HL-60 (cell line): ENCODE results near the gene GGPS1.

Experiments
- DNase-seq, 2 experiments: peaks; one replicate each; pipeline ENCODE4 v3.0.0-alpha.2; 2010 to 2020; ENCODE audit warnings: low read depth in 1 of 2, low spot score in 1 of 2
- H3K27ac ChIP-seq: fragments of 250-450 bp; sonication (Bioruptor Pico); replicated peaks from 2 replicates; pipeline ENCODE4 v1.5.1; 2020; ENCODE audit warnings: mild to moderate bottlenecking, moderate library complexity
- H3K27me3 ChIP-seq: fragments of 250-450 bp; sonication (Bioruptor Pico); 2 replicates; pipeline ENCODE4 v1.5.1; 2021; ENCODE audit warnings: mild to moderate bottlenecking, moderate library complexity; ENCODE audit not compliant: insufficient read depth, poor library complexity, severe bottlenecking
- H3K4me3 ChIP-seq: replicated peaks from 2 replicates; pipeline ENCODE4 v1.5.1; 2011; ENCODE audit warnings: mild to moderate bottlenecking, control low read depth, low read length; ENCODE audit not compliant: insufficient read depth
- GABPA ChIP-seq: IDR thresholded peaks from 2 replicates; pipeline ENCODE4 v1.6.1; 2012; ENCODE audit warnings: low read depth
- POLR2AphosphoS5 ChIP-seq: IDR thresholded peaks from 2 replicates; pipeline ENCODE4 v1.6.1; 2012; ENCODE audit warnings: low read depth
- SPI1 ChIP-seq: IDR thresholded peaks from 2 replicates; pipeline ENCODE4 v1.6.1; 2012; ENCODE audit warnings: low read depth, mild to moderate bottlenecking, borderline replicate concordance
- TF ChIP-seq, protein P1 (sequence below): IDR thresholded peaks from one replicate; pipeline ENCODE4 v1.5.1; 2011; ENCODE audit warnings: low read length, control low read depth, inconsistent platforms; ENCODE audit not compliant: insufficient read depth
- TF ChIP-seq, protein P2 (sequence below): IDR thresholded peaks from 2 replicates; pipeline ENCODE4 v1.6.1; 2012; ENCODE audit warnings: low read depth; ENCODE audit not compliant: insufficient replicate concordance

GGPS1 gene

DNA sequence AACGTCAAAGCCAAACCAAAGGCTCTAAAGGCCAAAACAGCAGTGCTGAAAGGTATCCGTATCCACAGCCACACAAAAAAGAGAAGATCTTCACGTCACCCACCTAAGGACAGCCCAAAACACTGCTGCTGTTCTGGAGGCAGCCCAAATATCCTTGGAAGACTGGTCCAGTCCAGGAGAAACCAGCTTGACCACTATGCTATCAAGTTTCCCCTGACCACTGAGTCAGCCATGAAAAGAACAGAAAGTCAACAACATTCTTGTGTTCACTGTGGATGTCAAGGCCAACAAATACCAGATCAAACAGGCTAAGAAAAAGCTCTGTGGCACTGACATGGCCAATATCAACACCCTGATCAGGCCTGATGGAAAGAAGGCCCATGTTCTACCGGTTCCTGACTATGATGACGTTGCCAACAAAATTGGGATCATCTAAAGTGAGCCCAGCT is 32.4 kb upstream of the GGPS1 start:
- no peaks in the 10 kb centered on the region for H3K27me3 ChIP-seq
- TF ChIP-seq POLR2AphosphoS5 (no peak), SPI1 (no peak), GABPA (no peak)
- TF ChIP-seq, protein P1, sequence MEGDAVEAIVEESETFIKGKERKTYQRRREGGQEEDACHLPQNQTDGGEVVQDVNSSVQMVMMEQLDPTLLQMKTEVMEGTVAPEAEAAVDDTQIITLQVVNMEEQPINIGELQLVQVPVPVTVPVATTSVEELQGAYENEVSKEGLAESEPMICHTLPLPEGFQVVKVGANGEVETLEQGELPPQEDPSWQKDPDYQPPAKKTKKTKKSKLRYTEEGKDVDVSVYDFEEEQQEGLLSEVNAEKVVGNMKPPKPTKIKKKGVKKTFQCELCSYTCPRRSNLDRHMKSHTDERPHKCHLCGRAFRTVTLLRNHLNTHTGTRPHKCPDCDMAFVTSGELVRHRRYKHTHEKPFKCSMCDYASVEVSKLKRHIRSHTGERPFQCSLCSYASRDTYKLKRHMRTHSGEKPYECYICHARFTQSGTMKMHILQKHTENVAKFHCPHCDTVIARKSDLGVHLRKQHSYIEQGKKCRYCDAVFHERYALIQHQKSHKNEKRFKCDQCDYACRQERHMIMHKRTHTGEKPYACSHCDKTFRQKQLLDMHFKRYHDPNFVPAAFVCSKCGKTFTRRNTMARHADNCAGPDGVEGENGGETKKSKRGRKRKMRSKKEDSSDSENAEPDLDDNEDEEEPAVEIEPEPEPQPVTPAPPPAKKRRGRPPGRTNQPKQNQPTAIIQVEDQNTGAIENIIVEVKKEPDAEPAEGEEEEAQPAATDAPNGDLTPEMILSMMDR, result no peak
- TF ChIP-seq, protein P2, sequence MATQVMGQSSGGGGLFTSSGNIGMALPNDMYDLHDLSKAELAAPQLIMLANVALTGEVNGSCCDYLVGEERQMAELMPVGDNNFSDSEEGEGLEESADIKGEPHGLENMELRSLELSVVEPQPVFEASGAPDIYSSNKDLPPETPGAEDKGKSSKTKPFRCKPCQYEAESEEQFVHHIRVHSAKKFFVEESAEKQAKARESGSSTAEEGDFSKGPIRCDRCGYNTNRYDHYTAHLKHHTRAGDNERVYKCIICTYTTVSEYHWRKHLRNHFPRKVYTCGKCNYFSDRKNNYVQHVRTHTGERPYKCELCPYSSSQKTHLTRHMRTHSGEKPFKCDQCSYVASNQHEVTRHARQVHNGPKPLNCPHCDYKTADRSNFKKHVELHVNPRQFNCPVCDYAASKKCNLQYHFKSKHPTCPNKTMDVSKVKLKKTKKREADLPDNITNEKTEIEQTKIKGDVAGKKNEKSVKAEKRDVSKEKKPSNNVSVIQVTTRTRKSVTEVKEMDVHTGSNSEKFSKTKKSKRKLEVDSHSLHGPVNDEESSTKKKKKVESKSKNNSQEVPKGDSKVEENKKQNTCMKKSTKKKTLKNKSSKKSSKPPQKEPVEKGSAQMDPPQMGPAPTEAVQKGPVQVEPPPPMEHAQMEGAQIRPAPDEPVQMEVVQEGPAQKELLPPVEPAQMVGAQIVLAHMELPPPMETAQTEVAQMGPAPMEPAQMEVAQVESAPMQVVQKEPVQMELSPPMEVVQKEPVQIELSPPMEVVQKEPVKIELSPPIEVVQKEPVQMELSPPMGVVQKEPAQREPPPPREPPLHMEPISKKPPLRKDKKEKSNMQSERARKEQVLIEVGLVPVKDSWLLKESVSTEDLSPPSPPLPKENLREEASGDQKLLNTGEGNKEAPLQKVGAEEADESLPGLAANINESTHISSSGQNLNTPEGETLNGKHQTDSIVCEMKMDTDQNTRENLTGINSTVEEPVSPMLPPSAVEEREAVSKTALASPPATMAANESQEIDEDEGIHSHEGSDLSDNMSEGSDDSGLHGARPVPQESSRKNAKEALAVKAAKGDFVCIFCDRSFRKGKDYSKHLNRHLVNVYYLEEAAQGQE, result no peak
- H3K27ac ChIP-seq, result no peak overlapping the region
- no peak for DNase-seq
- no peak overlapping the region for H3K4me3 ChIP-seq

DNA sequence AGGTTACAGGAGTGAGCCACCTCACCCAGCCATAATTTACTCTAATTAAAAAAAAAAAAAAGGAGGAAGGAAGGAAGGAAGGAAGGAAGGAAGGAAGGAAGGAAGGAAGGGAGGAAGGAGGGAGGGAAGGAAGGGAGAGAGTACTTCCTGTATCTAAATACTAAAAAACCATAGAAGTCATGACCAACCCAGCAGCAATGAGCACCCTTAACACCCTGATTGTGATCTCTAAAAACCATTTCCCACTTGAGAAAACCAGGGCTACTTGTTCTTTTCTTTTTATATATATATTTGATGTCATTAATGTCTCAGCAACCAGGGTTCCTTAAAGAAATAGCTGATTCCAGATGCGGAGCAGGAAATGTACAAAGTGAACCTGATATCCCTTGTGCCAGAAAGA is 31.6 kb upstream of the GGPS1 start:
- no peak for DNase-seq
- TF ChIP-seq, protein P1, result no peak
- no peak for TF ChIP-seq SPI1
- no peak for TF ChIP-seq GABPA
- TF ChIP-seq POLR2AphosphoS5, result no peak
- TF ChIP-seq, protein P2, result no peak
- Histone ChIP-seq H3K27me3 (no peaks in the 10 kb centered on the region), H3K4me3 (no peak overlapping the region), H3K27ac (no peak overlapping the region)

DNA sequence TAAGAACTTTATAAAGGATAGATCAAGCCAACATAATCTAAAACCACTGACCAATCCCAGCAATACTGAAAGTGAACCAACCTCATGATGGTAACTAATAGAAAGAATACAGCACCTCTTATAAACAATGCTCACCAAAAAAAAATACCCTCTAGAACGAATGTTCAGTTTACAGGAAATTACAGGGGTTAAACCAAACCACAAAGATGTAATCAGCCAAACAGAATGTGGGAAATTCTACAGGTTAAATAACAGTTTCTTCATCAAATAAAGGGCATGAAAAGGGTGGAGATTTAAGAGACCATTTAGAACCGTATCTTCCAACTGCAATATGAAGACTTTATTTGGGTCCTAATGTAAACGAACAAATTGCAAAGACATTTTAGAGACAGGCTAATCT is 30.8 kb upstream of the GGPS1 start:
- Histone ChIP-seq H3K4me3 (no peak overlapping the region), H3K27ac (no peak overlapping the region), H3K27me3 (no peaks in the 10 kb centered on the region)
- TF ChIP-seq, protein P2, result no peak
- TF ChIP-seq GABPA, result no peak
- TF ChIP-seq SPI1, result no peak
- no peak for TF ChIP-seq POLR2AphosphoS5
- TF ChIP-seq, protein P1, result no peak
- no peak for DNase-seq
